Measurements from ENCODE around the gene ACOT7.
A peak's percentile ranks its signal among the peaks of the same experiment; 100 is the strongest.
"Not testable (repeated sequence)": the region's sequence is repeated elsewhere in the genome, so short reads cannot be mapped to it uniquely, and the experiment has no call there.

ACOT7 gene

DNA sequence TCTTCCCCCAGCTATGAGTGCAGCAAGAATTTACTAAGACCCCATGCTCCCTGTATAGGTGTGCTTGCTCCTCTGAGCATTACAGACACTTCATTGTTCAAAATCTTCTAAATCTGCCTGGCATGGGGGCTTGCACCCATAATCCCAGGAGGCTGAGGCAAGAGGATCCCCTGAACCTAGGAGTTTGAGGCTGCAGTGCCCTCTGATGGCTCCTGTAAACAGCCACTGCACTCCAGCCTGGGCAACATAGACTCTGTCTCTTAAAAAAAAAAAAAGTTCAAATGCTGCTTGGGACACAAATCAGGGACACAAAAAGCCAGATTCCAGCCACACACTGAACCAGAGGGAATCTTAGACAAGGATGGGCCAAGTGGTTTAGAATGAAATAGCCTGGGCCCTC, 3.4 kb upstream of the ACOT7 start:
- DNase-seq (ENCODE audit: low read depth), result no peak

DNA sequence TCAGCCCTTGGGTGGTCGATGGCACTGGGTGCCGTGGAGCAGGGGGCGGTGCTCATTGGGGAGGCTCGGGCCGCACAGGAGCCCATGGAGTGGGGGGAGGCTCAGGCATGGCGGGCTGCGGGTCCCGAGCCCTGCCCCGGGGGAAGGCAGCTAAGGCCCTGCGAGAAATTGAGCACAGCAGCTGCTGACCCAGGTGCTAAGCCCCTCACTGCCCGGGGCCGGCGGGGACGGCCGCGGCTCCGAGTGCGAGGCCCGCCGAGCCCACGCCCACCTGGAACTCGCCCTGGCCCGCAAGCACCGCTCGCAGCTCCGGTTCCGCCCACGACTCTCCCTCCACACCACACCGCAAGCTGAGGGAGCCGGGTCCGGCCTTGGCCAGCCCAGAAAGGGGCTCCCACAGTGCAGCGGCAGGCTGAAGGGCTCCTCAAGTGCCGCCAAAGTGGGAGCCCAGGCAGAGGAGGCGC, 2.2 kb upstream of the ACOT7 start:
- not testable (repeated sequence) for DNase-seq (ENCODE audit: low read depth)

- DNase-seq (ENCODE audit: low read depth), result not testable (repeated sequence)
Measured at GRCh38 chr1:6395130-6395529, 1.6 kb upstream of the ACOT7 start.

DNA sequence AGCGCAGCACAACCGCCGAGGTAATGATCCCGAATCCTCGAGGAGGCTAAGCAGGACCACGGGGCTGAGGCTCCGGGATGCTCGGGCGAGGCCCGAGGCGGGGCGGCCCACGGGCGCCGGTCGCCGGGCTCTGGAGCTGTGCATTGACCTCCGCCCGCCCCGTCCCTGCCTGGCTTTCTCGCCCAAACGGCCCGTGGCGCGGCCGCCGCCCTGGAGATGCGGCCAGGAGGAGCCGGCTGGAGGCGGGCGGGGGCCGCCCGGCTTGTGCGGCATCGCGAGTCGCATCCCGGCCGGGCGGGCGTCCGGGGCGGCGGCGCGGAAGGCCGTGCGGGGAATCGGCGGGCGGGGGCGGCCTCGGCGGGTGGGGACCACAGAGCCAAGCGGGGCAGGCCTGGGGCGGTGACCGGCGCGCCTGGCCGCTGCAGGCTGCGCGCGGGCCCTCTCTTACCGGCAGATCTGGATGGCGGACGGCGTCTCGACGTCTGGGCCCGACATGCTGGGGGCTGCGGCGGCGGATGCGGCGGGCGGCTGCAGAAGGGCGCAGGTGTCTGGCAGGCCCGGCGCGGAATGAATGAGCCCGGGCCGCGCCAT, 663 bp downstream of the ACOT7 start:
- DNase-seq (ENCODE audit: low read depth), result no peak

DNA sequence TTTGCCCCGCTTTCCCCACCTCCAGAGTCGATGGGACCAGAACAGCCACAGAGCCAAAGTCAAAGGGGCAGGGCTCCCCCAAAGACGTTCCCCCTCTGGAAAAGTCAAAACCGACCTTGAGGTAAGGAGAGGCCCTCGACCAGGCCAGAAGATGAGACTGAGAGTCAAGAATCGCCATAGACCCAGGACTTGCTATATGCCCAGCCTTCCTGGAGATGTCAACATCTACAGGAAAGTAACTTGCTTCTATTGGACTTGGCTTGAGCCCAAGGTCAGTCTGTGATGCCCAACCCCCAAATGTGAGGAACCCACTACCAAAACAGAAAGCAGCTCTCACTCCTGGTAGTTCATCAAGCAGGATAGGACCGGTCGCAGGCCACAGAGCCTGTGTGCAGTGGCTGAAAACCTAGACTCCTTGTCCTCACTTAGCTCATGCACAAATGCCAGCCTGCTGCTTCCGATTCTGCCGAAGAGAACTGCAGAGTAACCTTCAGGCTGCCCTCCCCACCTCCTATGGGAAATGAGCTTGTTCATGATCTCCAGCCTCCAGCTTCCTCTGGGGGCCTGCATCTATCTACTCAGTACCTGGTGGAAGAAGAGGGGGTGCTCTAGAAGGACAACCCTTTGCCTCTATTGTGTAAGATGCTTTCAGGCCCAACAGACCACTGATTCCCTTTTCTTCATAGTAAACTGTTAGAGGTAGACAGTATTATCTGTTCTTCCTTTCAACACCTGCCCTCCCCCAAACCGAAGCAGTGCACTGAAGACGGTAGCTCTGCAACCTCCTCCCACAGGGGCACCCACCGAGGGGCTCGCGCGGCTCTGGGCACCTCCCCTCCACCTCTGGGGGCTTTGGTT, 1.4 kb downstream of the ACOT7 start:
- no peak for DNase-seq (ENCODE audit: low read depth)

DNA sequence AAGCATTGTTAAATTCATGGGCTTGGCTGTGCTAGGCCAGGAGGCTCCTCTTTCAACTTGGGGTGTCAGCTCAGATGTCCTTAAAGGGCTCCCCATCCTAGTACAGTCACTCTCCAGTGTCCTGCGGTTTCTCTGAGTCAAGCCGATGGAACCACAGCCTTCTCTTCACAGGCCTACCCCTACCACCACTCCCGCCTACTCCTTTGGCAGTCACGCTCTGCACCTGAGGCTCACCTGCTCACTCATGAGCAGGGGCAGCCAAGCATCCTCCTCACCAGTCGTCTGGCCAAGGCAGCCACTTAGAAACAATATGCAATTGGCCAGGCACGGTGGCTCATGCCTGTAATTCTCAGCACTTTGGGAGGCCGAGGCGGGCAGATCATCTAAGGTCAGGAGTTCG, 3.6 kb downstream of the ACOT7 start:
- no peak for DNase-seq (ENCODE audit: low read depth)

- DNase-seq (ENCODE audit: low read depth), result no peak
Measured at GRCh38 chr1:6386371-6386949, 7.1 kb downstream of the ACOT7 start.

DNA sequence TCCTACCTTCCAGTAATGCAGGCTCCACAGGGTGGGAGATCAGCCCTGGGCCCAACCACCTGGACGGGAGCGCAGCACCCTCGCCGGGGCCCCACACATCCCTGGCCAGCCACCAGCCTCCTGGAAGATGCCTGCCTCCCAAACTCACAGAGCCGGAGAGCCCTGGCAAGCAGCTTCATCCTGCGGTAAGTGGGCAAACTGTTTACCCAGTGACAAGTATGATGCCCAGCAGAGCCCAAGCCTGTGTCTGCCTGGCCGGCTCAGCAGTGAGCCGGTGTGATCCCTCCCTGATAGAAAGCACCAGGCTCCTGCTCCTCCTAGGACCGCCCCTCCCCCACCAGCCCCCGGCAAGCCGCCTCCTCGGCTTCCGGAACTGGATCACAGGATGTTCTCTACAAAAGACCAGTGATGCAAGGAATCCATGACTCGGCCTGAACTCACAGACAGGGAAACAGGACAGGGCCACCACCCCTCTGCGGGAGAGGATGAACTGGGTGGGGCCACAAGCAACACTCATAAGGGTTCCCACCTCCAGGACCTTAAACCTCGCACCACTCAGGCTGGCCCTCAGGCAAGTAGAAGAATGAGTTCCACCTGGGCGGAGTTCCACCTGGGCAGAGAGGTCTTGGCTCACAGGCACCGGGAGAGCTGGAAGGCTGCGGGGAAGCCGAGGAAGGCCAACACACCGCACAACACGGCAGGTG, 7.9 kb downstream of the ACOT7 start:
- DNase-seq (ENCODE audit: low read depth), result peak; percentile 68

GRCh38 chr1:6384962-6385361, 8.6 kb downstream of the ACOT7 start:
- no peak for DNase-seq (ENCODE audit: low read depth)

DNA sequence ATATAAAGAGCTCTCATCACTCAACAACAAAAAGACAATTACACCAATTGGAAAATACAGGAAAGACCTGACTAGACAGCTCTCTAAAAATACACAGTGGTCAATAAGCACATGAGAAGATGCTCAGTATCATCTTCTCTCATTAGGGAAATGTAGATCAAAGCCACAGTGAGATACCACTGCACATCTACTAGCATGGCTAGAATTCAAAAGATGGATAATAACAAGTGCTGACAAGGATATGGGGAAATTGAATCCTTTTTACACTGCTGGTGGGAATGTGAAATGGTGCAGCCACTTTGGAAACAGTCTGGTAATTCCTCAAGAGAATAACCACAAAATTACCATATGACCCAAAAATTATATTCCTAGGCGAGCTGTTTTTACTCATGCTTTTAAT, 9.4 kb downstream of the ACOT7 start:
- DNase-seq (ENCODE audit: low read depth), result no peak

DNA sequence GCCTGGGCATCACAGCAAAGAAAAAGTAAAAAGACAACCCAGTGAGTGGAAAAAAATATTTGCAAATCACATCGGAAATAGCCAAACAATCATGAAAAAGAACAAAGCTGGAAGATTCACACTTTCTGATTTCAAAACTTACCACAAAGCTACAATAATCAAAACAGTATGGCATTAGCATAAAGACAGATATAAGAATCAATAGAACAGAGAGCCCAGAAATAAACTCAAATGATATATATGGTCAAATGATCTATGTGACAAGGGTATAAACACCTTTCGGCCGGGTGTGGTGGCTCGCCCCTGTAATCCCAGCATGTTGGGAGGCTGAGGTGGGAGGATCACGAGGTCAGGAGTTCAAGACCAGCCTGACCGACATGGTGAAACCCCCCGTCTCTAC, 13.5 kb downstream of the ACOT7 start:
- DNase-seq (ENCODE audit: low read depth), result no peak

DNA sequence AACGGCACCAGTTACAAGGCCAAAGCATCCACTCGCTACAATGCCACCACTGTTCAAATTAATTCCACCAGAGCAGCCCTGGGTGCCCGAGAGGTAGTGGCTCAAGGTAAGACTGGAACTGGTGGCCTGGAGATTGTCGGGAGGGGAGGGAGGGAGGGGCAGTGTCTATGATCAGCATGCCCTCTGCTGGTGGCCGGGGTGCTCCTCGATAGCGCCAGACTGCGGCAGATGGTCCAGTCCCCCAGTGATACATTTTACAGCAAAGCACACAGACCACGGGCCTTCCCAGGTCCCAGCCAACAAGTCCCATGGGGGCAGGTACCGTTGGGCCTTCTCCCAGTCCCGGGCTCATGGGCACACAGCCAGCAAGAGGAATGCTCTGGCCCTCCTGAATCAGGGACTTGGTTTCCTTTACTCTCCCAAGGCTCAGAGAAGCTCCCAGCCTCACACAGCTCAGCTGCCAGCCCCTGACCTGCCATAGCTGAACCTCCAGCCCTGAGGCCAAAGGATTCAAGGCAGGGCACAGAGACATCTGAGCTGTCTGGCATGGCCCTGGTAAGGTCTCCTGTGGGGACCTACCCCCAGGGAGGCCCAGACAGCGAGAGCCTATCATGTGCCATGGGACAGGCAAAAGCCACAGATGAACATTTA, 15.3 kb downstream of the ACOT7 start:
- DNase-seq (ENCODE audit: low read depth), result no peak

GRCh38 chr1:6373961-6374720, 19.4 kb downstream of the ACOT7 start:
- DNase-seq (ENCODE audit: low read depth), result no peak

- DNase-seq (ENCODE audit: low read depth), result not testable (repeated sequence)
Measured at GRCh38 chr1:6372236-6372635, 21.3 kb downstream of the ACOT7 start.

GRCh38 chr1:6370006-6370405, 23.6 kb downstream of the ACOT7 start:
- DNase-seq (ENCODE audit: low read depth), result no peak

GRCh38 chr1:6367381-6368012, 26.1 kb downstream of the ACOT7 start:
- no peak for DNase-seq (ENCODE audit: low read depth)

- no peak for DNase-seq (ENCODE audit: low read depth)
Measured at GRCh38 chr1:6365047-6365446, 28.5 kb downstream of the ACOT7 start.

DNA sequence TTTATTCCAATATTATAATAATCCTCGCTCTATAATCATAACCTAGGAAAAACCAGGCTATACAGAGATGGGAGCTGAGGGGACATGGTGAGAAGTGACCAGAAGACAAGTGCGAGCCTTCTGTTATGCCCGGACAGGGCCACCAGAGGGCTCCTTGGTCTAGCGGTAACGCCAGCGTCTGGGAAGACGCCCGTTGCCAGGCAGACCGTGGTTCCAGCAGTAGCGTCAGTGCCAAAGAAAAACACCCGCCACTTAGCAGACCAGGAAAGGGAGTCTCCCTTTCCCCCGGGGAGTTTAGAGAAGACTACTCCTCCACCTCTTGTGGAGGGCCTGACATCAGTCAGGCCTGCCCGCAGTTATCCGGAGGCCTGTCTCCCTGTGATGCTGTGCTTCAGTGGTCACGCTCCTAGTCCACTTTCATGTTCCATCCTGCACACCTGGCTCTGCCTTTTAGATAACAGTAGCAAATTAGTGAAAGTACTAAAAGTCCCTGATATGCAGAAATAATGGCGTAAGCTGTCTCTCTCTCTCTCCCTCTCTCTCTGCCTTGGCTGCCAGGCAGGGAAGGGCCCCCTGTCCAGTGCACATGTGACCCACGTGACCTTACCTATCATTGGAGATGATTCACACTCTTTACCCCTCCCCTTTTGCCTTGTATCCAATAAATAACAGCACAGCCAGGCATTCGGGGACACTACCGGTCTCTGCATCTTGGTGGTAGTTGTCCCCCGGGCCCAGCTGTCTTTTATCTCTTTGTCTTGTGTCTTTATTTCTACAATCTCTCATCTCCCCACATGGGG, 30.3 kb downstream of the ACOT7 start:
- DNase-seq (ENCODE audit: low read depth), result peak; percentile 26

- DNase-seq (ENCODE audit: low read depth), result no peak
Measured at GRCh38 chr1:6361124-6361775, 32.3 kb downstream of the ACOT7 start.

All from fibroblast of the conjunctiva (primary cell).